NCI-H2107 treated with DMSO at 0.1 percent for 48 hours (cell line): ENCODE measurements around the gene TACR1.
"Not testable (repeated sequence)": the region's sequence is repeated elsewhere in the genome, so short reads cannot be mapped to it uniquely, and the experiment has no call there.

ENCODE experiments used
- DNase-seq: peaks from one replicate; lab custom pipeline; 2025; ENCODE audit not compliant: unreplicated experiment; lab: John Stamatoyannopoulos, UW

Gene TACR1

DNA sequence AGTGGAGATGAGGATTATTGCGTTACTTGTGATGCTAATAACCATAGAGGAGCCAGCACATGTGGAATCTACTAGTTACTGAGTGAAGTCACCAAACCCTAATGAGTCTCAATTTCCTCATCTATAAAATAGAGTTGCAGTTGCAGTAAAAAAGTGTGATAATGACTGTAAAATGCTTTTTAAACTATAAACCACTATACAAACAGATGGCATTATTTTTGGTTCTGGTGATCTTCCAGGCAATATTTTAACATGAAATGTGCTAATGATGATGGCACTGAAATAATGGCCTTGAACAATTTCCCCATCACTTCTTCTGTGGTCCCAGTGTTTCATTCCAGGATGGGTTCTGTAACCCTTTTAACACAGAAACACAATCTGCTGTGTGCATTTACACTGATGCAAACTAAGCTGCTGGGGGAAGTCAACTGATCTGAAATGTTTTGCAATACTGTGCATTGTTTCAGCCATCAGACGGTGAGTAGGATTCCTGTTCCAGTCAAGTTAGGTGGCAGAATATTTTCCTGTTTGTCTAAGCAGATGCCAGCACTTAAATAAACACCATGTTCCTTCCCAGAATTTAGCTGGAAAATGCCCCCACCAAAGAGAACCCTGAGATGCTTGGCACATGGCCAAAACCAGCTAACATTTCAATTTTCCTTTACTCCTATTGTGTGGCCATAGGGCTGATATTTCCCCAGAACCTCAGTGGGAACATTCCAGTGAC lies 52.6 kb downstream of the TACR1 start:
- no peak for DNase-seq

DNA sequence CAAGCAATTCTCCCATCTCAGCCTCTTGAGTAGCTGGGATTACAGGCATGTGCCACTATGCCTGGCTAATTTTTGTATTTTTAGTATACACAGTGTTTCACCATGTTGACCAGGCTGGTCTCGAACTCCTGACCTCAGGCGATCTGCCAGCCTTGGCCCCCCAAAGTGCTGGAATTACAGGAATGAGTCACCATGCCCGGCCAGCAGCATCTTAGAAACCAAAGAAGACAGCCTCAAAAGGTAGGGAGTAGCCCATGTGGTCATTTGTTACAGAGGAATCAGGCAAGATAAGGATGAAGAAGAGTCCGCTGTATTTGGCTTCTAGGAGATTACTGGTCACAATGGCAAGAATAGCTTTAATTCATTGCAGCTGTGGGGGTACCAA lies 53.1 kb downstream of the TACR1 start:
- DNase-seq: not testable (repeated sequence)

- no peak for DNase-seq
Observed at GRCh38 chr2:75142081-75142480, 57.2 kb downstream of the TACR1 start.

- no peak for DNase-seq
Observed at GRCh38 chr2:75140288-75140687, 59.0 kb downstream of the TACR1 start.

GRCh38 chr2:75139171-75139570 lies 60.1 kb downstream of the TACR1 start:
- DNase-seq: no peak

DNA sequence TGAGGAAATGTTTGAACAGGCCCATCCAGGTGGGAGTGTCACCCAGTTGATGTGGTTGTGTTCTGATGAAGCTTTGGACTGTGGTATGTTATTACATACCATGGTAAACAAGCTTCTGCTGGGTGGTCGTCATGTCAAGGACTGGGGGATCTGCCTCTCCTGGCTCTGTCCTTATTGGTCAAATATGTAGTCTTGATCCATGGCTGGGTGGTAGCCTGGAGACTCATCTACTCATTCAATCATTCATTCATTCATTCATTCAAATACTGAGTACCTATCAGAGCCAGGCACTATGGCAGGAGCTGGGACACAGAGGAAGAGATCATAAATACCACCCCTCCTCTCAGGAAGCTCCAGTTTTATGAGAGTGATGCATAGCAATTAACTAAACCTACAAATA lies 60.8 kb downstream of the TACR1 start:
- DNase-seq: no peak

- DNase-seq: no peak
Observed at GRCh38 chr2:75135776-75136400, 63.4 kb downstream of the TACR1 start.

GRCh38 chr2:75134860-75135259 lies 64.5 kb downstream of the TACR1 start:
- no peak for DNase-seq

DNA sequence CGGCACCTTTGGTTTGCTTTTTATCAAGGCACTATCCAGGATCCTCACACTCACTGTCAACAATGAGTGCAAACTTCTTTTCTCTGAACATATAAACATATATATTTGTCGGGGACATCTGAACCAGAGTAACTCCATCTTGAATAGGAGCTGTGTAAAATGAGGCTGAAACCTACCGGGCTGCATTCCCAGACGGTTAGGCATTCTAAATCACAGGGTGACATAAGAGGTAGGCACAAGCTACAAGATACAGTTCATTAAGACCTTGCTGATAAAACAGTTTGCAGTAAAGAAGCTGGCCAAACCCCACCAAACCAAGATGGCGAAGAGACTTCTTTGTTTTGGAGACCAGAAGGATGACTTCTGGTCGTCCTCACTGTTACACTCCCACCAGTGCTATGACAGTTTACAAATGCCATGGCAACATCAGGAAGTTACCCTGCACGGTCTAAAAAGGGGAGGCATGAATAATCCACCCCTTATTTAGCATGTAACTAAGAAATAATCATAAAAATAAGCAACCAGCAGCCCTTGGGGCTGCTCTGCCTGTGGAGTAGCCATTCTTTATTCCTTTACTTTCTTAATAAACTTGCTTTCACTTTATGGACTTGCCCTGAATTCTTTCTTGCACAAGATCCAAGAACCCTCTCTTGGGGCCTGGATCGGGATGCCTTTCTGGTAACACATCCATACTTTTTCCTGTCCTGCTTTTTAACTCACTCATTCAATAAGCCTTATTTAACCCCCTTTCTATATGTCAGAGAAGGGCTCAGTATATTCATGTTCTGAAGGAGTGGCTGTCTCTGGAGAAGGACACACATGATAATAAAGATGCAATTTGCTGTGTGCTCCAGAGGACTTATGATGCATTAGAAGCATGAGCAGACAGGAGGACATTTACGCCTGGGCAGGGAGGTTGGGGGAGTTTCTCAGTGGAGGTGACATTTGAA lies 65.4 kb downstream of the TACR1 start:
- no peak for DNase-seq

GRCh38 chr2:75130171-75130570 lies 69.1 kb downstream of the TACR1 start:
- DNase-seq: peak; percentile 22

DNA sequence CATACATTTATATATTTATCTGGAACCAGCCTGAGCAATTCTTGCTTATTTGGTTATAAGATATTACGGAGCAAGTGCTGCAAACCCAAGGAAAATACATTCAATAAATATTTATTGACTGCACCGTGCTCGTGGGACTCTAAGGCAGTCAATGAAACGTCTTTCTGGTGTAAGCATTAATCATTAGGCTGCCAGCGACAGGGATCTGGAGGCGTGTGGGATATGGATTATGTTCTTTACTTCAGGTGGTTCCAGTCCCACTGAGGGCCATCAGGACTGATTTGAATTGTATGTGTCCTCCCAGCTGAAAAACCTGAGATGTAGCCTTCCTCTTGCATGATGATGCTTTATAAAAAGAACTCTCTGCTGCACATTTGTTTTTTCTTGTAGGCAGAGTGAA lies 75.4 kb downstream of the TACR1 start:
- DNase-seq: no peak

GRCh38 chr2:75113231-75113869 lies 86.0 kb downstream of the TACR1 start:
- DNase-seq: no peak

GRCh38 chr2:75108937-75109482 lies 90.3 kb downstream of the TACR1 start:
- no peak for DNase-seq

GRCh38 chr2:75102011-75102410 lies 97.3 kb downstream of the TACR1 start:
- DNase-seq: no peak

DNA sequence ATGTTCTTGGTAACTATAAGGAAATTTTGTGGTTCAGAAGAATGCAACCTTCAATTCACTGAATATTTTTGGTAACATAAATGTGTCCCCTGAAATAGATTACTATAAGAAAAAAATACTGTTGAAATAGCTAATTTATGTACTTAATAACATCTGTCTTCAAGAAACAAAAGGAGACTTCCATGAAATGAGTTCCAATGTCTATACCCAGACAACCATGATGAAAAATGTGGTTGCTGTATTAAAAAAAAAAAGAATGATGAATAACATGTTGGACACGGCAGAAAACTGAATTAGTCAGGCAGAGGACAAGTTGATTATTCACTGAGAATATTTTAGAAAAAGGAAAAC lies 98.5 kb downstream of the TACR1 start:
- DNase-seq: no peak

DNA sequence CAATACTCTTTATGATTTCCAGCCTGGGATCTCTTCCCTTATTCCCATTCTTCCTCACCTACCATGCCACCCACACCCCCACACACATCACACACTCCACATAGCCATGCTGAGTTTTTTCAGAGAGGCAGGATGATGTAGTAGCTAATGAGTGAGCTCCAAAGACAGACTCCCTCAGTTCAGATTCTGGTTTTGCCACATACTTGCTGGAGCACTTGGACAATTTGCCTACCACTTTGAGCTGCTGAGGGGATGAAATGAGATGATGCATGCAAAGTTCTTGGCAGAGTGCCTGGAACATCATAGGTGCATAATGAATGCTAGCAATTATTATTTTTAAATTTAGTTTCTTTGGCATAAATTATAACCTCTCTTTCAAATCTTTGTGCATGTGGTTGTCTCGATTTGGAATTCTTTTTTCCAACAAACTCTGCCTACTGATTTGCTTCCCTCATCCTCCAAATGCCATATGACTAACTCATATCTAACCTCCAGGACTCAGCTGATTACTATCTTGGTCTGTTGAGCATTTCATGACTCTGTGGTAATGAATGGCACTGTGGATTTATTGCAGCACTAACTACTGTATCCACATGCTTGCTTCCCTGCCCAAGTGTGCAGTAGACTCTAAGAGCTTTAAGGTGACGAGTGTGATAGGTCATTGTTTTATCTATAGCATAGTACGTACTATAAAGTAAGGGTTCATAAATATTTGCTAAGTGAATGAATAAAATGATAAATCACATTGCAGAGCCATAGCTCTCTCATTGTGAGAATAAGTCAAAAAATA lies 99.1 kb downstream of the TACR1 start:
- DNase-seq: peak; percentile 26

DNA sequence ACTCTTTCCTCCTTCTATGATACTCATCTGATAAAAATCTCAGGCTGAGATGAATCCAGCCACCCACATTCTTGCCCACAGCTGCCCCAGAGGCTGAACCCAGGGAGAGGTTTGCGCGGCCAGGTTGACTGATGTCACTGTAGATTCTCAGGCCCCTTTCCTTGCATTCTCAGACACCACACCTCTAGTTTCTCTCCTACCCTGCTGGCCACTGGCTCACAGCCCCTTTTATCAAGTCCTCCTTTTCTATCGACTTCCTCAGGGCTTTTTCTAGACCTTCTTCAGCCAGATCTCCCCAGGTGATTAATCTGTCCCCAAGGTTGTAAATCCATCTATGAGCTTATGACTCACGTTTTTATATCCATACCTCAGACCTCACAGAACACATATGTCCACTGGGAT lies 99.8 kb downstream of the TACR1 start:
- DNase-seq: no peak

DNA sequence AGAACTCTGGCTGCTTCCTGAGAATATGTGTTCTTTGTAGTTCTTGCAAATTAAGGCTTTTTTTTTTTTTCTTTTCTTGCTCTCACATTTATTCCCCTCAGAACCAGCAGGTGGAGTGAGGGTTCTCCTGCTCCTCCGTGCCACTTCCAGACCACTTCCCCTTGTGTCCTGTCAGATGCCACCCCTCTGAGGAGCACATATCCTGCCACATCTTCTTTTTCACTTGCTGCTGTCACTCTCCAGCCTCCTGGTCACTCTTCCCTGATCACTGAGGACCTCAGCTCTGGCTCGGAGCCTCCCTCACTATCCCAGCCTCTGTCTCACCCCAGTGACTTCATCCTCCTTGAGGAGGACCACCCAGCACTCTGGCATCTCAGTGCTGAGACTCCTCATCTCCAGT lies 100.5 kb downstream of the TACR1 start:
- DNase-seq: no peak

DNA sequence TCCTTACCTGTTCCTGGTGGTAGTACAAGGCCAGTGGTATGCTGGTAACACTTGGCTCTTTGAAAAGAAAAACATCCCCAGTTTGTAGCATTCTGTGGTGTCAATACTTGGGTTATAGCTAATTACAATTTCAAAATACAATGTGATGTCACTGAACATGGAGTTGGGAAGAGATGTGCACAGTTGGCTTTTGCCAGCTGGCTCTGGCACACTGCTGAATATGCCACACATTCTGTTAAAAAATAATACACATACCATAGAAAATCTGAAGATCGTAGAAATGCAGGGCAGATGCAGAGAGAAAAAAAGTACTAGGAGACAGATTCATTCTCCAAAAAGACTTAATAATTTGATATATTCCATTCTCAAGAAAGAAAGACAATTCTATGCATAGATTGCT lies 101.5 kb downstream of the TACR1 start:
- no peak for DNase-seq

DNA sequence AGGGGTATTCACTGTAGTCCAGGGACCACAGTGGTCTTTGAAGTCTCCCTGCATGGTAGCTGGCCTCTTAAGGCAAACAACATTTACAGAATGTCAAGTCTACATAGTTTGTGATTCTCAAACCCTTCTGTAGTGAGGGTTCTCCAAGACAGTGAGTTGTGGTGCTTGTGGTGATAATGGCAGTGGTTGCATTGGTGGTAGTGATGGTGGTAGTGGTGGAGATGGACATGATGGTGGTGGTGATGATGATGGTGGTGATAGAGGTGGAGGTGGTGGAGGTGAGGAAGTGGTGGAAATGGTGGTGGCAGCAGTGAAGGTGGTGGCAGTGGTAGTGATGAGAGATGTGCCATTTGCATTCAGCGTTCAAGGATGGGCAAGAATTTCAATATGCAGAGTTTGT lies 104.9 kb downstream of the TACR1 start:
- no peak for DNase-seq
